PC-3 (cell line): Measurements from ENCODE around the gene ESRRG.

Experiments
- EZH2 ChIP-seq: fragments of 300-600 bp; sonication (generic); IDR thresholded peaks from one replicate; pipeline ENCODE4 v1.6.1; 2017; ENCODE audit warnings: antibody characterized with exemption, mild to moderate bottlenecking, low read length; ENCODE audit not compliant: unreplicated experiment
- TF ChIP-seq, protein P1 (sequence below): fragments of 300-600 bp; sonication (generic); conservative IDR thresholded peaks from 2 replicates; pipeline ENCODE4 v1.5.1; 2017; ENCODE audit warnings: antibody characterized with exemption, low read depth, mild to moderate bottlenecking, low read length

GRCh38 chr1:216666441-216666840 is 56.8 kb downstream of the ESRRG start:
- TF ChIP-seq, protein P1, sequence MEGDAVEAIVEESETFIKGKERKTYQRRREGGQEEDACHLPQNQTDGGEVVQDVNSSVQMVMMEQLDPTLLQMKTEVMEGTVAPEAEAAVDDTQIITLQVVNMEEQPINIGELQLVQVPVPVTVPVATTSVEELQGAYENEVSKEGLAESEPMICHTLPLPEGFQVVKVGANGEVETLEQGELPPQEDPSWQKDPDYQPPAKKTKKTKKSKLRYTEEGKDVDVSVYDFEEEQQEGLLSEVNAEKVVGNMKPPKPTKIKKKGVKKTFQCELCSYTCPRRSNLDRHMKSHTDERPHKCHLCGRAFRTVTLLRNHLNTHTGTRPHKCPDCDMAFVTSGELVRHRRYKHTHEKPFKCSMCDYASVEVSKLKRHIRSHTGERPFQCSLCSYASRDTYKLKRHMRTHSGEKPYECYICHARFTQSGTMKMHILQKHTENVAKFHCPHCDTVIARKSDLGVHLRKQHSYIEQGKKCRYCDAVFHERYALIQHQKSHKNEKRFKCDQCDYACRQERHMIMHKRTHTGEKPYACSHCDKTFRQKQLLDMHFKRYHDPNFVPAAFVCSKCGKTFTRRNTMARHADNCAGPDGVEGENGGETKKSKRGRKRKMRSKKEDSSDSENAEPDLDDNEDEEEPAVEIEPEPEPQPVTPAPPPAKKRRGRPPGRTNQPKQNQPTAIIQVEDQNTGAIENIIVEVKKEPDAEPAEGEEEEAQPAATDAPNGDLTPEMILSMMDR: no peak
- no peak for TF ChIP-seq EZH2
